D721Med (cell line): ENCODE data around the gene METTL25B.

Experiments
- DNase-seq: peaks from one replicate; pipeline ENCODE4 v3.0.0; 2011; ENCODE audit warnings: low spot score; ENCODE audit not compliant: insufficient read length
- FAIRE-seq: peaks from 2 replicates; lab custom pipeline; 2011; peaks lifted over from hg19 to GRCh38; lab: Jason Lieb, UNC
- TF ChIP-seq, protein P1 (sequence below): IDR thresholded peaks from 2 replicates; pipeline ENCODE4 v1.5.1; 2012; ENCODE audit warnings: mild to moderate bottlenecking, control low read depth; ENCODE audit not compliant: insufficient read depth; ENCODE audit errors: missing control alignments

Gene METTL25B

DNA sequence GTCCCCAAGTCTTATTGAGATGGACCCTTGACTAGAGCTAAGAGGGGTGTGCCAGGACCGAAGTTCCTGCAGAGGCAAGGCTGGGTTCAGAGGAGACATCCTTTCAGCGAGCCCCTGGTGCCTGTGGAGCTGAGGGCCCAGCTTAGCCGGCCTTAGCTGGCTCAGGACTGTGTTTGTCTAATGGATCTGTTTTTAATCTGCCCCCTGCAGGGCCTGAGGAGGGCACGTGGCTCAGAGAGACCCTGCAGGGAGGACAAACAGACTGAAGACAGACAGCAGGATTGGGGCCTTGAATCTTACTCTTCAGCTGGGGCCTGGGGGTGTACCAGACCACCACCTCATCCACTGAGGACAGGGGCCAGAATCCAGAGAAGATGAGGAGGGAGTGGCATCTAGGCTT lies 24.5 kb upstream of the METTL25B start:
- TF ChIP-seq, protein P1, sequence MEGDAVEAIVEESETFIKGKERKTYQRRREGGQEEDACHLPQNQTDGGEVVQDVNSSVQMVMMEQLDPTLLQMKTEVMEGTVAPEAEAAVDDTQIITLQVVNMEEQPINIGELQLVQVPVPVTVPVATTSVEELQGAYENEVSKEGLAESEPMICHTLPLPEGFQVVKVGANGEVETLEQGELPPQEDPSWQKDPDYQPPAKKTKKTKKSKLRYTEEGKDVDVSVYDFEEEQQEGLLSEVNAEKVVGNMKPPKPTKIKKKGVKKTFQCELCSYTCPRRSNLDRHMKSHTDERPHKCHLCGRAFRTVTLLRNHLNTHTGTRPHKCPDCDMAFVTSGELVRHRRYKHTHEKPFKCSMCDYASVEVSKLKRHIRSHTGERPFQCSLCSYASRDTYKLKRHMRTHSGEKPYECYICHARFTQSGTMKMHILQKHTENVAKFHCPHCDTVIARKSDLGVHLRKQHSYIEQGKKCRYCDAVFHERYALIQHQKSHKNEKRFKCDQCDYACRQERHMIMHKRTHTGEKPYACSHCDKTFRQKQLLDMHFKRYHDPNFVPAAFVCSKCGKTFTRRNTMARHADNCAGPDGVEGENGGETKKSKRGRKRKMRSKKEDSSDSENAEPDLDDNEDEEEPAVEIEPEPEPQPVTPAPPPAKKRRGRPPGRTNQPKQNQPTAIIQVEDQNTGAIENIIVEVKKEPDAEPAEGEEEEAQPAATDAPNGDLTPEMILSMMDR, result no peak
- DNase-seq (peak; percentile 84), FAIRE-seq (no peak)

DNA sequence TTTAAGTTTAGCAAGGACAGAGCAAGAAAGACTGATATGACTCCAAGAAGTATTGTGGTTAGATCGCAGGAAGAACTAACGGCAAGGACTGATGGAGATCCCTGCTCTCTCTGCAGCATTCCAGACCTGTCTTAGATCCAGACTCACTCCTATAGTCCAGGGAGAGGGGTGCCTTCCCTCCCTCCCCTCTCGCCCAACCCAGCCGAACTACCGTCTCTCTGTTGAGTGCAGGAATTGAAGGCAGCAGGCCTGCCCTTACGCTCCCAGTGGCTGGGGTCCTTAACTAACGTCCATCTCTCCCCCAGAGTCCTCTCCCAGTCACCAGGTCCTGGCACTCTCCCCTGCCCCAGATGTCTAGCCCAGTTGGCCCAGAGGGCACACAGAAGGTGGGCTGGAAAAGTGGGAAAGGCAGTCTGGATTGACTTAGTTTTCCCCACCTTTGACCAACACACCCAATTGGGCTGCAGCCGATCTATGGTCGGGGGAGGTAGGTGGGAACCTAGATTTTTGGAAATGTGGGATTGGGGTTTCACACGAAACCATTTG lies 24.0 kb upstream of the METTL25B start:
- TF ChIP-seq, protein P1, result no peak
- no peak for DNase-seq
- no peak for FAIRE-seq

- DNase-seq, result no peak
- FAIRE-seq, result no peak
- TF ChIP-seq, protein P1, result no peak
Measured at GRCh38 chr1:156704930-156705320, 23.3 kb upstream of the METTL25B start.

GRCh38 chr1:156705321-156705917 lies 22.9 kb upstream of the METTL25B start, which contains the start of gene CRABP2:
Gene CRABP2, minus strand, starts transcription at chr1:156705583. Its CDS starts 137 bp downstream, at chr1:156705446.
- DNase-seq, result no peak
- TF ChIP-seq, protein P1, result no peak

GRCh38 chr1:156705918-156706656 lies 22.2 kb upstream of the METTL25B start:
- DNase-seq (peak; percentile 95), FAIRE-seq (no peak)
- TF ChIP-seq, protein P1, result peak; percentile 71

More at GRCh38 chr1:156705321-156705917, 22.9 kb upstream of the METTL25B start, which contains the start of gene CRABP2:
- no peak for FAIRE-seq

DNA sequence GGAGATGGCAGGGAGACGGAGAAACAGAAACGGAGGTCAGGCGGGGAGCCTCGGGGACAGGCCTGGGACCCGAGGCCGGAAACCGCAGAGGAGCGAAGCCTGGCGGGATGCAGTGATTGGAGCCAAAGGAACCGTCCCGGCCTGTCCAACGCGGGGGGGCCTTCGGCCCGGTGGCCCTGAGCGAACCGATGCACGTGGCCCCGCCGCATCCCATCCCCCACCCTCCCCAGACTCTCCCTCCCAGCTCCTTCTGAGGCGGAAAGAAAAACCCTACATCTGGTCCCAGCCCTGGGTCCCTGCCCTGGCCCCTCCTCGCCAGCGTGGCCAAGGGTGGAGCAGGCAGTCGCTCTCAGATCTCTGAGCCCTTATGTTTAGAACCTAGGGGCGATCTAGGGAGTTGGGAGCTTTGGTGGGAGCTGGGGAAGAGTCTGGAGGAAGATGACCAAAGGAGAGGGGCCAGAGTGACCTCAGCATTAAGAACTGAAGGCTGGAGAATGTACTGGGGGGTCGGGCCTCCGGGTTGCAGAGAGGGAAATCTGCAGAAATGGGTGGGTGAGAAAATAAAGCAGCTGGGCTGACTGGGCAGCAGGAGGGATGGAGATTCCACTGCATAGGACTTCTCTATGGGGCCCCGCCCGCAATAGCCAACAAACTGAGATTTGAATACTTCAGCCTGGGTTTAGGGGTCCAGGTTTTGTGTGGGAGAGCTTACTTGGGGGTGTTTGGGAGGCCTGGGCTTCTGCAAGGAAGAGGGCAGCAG lies 21.4 kb upstream of the METTL25B start:
- FAIRE-seq, result no peak
- TF ChIP-seq, protein P1, result no peak
- DNase-seq, result no peak
